Measurements from ENCODE around the gene SNX24. TPM values are rescaled to one million over a fixed set of nuclear protein-coding genes. Genes with fewer than 3 reads are reported as not detected.

SNX24 gene
- polyA plus RNA-seq, 1 experiment: 14.8 TPM

GRCh38 chr5:122921826-122922225 is 76.4 kb downstream of the SNX24 start:
- Histone ChIP-seq H3K4me3 (ENCODE audit: low read depth, low read length) (no peak overlapping the region), H3K9me3 (ENCODE audit: control insufficient read depth, insufficient read depth, low read length) (no peaks in the 10 kb centered on the region), H3K27ac (ENCODE audit: low read depth, low read length) (no peak overlapping the region), H3K27me3 (ENCODE audit: control insufficient read depth, insufficient read depth, low read length) (no peaks in the 10 kb centered on the region)
- no peak for DNase-seq (ENCODE audit: low read depth, low spot score)
- CTCF ChIA-PET: interaction anchor here (0.5 to 1.6 kb wide), 4 partner anchors 30 to 689 kb away, joined by 3 to 5 read pairs (median 4); no protein-coding TSS in a partner anchor
- TF ChIP-seq CTCF (IDR thresholded peaks at IDR 0.05; ENCODE audit: low read depth, low read length): no peak
- POLR2A ChIA-PET: no interaction called here

- Histone ChIP-seq H3K27me3 (ENCODE audit: control insufficient read depth, insufficient read depth, low read length) (no peaks in the 10 kb centered on the region), H3K9me3 (ENCODE audit: control insufficient read depth, insufficient read depth, low read length) (no peaks in the 10 kb centered on the region), H3K4me3 (ENCODE audit: low read depth, low read length) (no peak overlapping the region), H3K27ac (ENCODE audit: low read depth, low read length) (no peak overlapping the region)
- no peak for DNase-seq (ENCODE audit: low read depth, low spot score)
- CTCF ChIA-PET: no interaction called here
- TF ChIP-seq CTCF (IDR thresholded peaks at IDR 0.05; ENCODE audit: low read depth, low read length): no peak
- POLR2A ChIA-PET: interaction anchor here (0.7 kb wide), 1 partner anchor 435 kb away, joined by 5 read pairs; no protein-coding TSS in a partner anchor
These were observed 78.8 kb downstream of the SNX24 start for GRCh38 chr5:122924203-122924602.

- no peak for TF ChIP-seq CTCF (IDR thresholded peaks at IDR 0.05; ENCODE audit: low read depth, low read length)
- no peak for DNase-seq (ENCODE audit: low read depth, low spot score)
- Histone ChIP-seq H3K4me3 (ENCODE audit: low read depth, low read length) (no peak overlapping the region), H3K9me3 (ENCODE audit: control insufficient read depth, insufficient read depth, low read length) (no peaks in the 10 kb centered on the region), H3K27ac (ENCODE audit: low read depth, low read length) (no peak overlapping the region), H3K27me3 (ENCODE audit: control insufficient read depth, insufficient read depth, low read length) (no peaks in the 10 kb centered on the region)
- POLR2A ChIA-PET: interaction anchor here (0.7 kb wide), 1 partner anchor 435 kb away, joined by 5 read pairs; no protein-coding TSS in a partner anchor
- CTCF ChIA-PET: no interaction called here
These were observed 79.4 kb downstream of the SNX24 start for GRCh38 chr5:122924719-122925395.

GRCh38 chr5:122929001-122929400 is 83.6 kb downstream of the SNX24 start:
- ChIA-PET POLR2A (no interaction called here), CTCF (no interaction called here)
- no peak for DNase-seq (ENCODE audit: low read depth, low spot score)
- no peak overlapping the region for H3K4me3 ChIP-seq (ENCODE audit: low read depth, low read length)
- no peak for TF ChIP-seq CTCF (IDR thresholded peaks at IDR 0.05; ENCODE audit: low read depth, low read length)
- no peak overlapping the region for H3K27ac ChIP-seq (ENCODE audit: low read depth, low read length)
- H3K9me3 ChIP-seq (ENCODE audit: control insufficient read depth, insufficient read depth, low read length): no peaks in the 10 kb centered on the region
- H3K27me3 ChIP-seq (ENCODE audit: control insufficient read depth, insufficient read depth, low read length): no peaks in the 10 kb centered on the region

GRCh38 chr5:122929980-122930379 is 84.6 kb downstream of the SNX24 start:
- H3K27me3 ChIP-seq (ENCODE audit: control insufficient read depth, insufficient read depth, low read length): no peaks in the 10 kb centered on the region
- CTCF ChIA-PET: no interaction called here
- no peak overlapping the region for H3K4me3 ChIP-seq (ENCODE audit: low read depth, low read length)
- no peak for DNase-seq (ENCODE audit: low read depth, low spot score)
- POLR2A ChIA-PET: no interaction called here
- H3K27ac ChIP-seq (ENCODE audit: low read depth, low read length): no peak overlapping the region
- TF ChIP-seq CTCF (IDR thresholded peaks at IDR 0.05; ENCODE audit: low read depth, low read length): no peak
- H3K9me3 ChIP-seq (ENCODE audit: control insufficient read depth, insufficient read depth, low read length): no peaks in the 10 kb centered on the region
